DMS153 treated with DMSO at 0.1 percent for 48 hours (cell line): ENCODE results near the gene SLC49A3.
"Not testable (repeated sequence)": the region's sequence is repeated elsewhere in the genome, so short reads cannot be mapped to it uniquely, and the experiment has no call there.

Experiments used
- DNase-seq: peaks from one replicate; lab custom pipeline; 2025; ENCODE audit not compliant: unreplicated experiment; lab: John Stamatoyannopoulos, UW

The SLC49A3 gene

DNA sequence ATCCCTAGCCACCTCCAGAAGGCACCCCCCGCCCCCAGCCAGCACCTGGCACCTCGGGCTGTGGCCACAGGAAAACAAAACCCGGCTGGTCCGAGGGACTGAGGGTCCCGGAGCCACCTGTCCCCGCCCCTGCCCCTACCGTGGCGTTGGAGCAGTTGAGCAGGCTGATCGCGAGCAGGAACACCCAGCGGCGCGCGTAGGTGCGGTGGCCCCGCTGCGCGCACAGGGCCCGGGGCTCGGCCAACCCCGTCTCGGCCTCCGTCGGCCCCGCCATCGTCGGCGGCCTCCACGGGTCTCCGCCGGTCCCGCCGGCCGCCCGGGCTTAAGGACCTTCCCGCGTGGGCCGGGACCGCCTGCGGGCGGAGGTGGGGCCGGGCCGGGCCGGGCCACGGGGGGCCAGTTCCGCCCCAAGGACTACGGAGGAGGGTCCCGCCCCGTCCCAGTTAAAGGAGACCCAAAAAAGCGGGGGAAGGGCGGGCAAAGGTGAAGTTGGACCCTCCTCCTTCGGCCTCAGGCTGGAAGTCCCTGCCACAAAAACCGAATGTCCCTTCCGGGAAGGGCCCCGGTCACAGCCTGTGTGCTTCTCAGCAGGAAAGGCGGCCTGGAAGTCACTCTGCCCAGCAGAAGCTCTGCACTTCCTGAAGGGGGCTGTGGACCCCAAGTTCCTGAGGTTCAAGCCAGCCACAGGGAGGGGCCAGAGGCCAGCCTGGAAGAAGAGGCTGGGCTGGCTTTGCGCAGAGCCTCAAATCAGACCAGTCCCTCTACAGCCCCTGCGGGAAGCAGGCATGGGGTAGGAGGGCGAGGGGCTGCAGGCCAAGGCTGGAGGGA, at the start of gene SLC49A3:
SLC49A3 (minus strand) TSS at position 298 of the 828 bp plus-strand sequence; CDS start at position 274, 24 bp downstream.
- no peak for DNase-seq

DNA sequence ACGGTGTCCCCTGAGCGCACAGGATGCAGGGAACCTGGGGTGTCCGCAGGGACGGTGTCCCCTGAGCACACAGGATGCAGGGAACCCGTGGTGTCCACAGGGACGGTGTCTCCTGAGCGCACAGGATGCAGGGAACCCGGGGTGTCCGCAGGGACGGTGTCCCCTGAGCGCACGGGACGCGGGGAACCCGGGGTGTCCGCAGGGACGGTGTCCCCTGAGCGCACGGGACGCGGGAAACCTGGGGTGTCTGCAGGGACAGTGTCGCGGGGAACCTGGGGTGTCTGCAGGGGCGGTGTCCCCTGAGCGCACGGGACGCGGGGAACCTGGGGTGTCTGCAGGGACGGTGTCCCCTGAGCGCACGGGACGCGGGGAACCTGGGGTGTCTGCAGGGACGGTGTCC, 47.6 kb upstream of the SLC49A3 start:
- DNase-seq, result not testable (repeated sequence)

DNA sequence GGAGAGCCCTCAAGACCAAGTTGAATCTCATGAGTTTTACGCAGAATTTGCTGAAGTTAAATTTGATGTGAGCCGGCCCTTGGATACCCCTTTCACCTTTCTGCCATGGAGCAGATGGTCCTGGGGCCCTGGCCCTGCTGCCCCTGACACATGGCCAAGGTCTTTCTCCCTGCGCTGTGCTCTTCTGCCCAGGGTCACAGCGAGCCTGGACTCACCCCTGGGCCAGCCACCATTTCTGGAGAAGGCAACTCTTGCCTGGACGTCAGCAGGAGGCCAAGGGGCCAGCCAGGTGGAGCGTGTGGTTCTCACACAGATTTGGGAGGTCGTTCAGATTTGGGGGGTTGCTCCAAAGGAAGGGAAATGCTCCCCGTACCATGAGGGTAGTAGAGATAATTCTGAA, 46.6 kb upstream of the SLC49A3 start:
- no peak for DNase-seq

DNA sequence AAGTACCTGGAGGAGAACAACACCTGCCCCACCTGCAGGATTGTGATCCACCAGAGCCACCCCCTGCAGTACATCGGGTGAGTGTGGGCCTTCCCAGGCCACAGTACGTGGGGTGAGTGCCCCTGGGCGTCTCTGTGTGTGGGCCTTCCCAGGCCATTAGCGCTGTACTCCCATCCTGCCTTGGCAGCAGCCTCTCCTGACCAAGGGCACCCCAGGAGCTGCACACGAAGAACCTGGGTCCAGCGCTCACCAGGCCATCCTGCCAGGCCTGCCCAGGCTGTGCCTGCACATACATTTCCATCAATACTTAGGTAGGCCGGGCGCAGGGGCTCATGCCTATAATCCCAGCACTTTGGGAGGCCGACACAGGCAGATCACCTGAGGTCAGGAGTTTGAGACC, 46.0 kb upstream of the SLC49A3 start:
- no peak for DNase-seq

DNA sequence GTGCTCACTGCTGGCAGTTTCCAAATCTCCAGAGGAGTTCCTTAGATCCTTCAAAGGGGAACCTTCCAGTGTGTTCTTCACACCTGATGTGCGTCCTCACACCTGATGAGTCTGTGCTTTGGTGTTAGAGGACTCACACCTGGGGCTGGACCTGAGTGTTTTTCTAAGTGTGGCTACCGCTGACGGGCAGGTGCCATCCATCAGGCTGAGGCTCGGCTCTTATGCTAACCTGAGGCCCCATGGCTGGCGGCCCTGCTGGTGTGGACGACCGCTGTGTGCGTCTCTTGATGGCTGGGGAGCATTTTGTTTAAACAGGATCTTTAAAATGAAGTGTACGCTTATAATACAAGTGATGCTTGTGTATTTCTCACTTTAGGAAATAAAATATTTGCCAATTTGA, 45.1 kb upstream of the SLC49A3 start:
- no peak for DNase-seq

DNA sequence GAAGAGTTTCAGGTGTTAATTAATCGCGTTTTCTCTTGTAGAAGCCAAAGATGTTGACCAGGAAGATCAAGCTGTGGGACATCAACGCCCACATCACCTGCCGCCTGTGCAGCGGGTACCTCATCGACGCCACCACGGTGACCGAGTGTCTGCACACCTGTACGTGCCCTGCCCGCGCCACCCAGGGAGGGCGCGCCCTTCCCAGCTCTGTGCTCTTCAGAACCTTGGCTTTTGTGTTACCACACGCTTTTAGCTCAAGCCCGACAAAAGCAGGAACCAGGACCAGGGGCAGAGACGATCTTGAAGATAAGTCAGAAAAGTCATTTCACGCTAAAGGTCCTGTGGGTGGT, 44.7 kb upstream of the SLC49A3 start:
- no peak for DNase-seq

DNA sequence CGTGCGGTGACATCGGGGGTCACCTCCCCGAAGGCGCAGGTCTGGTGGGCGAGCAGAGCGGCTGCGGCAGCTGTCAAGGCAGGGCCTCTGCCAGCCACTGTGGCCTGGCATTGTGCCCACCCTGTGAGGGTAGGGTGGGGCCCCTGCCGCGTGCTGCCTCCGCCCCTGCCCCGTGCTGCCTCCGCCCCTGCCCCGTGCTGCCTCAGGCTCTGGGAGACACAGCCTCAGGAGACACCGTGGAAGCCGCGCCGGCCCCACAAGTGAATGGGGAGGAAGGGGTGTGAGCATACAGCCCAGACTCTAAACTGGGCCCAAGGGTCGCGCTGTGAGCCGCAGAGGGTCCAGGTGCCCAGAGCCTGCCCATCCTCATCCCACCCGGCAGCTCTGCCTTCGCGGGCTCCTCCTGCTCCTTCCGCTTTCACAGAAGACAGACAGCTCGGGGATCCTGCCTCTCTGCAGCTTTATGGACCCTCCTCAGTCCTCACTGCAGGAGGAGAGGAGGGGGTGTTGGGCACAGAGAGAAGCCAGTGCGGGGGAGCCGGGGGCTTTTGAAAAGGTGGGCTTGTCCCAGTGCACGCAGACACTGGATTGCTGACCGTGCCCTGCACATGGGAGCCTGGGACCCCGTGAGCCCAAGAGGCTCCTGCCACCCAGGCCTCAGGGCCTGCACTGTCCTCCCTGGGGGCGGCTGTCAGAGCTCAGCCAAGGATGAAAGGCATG, 44.1 kb upstream of the SLC49A3 start:
- no peak for DNase-seq

DNA sequence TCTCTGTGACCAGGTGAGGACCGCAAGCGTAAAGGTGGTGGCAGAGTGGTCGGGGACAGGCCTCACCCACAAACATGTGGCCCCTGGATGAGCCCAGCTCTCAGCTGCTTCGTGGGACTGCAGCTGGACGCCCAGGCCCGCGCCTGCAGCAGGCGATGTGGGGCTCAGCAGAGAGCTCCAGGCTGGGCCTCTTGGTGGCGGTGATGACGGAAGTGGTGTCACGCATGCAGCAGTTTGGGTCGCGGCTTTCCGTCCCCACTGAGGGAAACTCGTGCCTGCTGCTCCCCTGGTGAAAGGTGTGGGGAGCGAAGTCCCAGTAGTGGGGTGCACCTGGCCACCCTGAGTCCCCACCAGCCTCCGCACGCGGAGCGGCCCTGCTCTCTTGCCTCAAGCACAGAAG, 43.5 kb upstream of the SLC49A3 start:
- no peak for DNase-seq

DNA sequence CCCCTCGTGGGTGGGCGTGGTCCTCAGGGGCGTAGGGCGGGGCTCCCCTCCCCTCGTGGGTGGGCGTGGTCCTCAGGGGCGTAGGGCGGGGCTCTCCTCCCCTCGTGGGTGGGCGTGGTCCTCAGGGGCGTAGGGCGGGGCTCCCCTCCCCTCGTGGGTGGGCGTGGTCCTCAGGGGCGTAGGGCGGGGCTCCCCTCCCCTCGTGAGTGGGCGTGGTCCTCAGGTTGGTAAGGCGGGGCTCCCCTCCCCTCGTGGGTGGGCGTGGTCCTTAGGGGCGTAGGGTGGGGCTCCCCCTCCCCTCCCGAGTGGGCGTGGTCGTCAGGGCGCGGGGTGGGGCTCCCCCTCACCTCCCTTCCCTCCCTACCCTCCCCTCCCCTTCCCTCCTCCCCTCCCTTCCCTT, 43.0 kb upstream of the SLC49A3 start:
- not testable (repeated sequence) for DNase-seq

DNA sequence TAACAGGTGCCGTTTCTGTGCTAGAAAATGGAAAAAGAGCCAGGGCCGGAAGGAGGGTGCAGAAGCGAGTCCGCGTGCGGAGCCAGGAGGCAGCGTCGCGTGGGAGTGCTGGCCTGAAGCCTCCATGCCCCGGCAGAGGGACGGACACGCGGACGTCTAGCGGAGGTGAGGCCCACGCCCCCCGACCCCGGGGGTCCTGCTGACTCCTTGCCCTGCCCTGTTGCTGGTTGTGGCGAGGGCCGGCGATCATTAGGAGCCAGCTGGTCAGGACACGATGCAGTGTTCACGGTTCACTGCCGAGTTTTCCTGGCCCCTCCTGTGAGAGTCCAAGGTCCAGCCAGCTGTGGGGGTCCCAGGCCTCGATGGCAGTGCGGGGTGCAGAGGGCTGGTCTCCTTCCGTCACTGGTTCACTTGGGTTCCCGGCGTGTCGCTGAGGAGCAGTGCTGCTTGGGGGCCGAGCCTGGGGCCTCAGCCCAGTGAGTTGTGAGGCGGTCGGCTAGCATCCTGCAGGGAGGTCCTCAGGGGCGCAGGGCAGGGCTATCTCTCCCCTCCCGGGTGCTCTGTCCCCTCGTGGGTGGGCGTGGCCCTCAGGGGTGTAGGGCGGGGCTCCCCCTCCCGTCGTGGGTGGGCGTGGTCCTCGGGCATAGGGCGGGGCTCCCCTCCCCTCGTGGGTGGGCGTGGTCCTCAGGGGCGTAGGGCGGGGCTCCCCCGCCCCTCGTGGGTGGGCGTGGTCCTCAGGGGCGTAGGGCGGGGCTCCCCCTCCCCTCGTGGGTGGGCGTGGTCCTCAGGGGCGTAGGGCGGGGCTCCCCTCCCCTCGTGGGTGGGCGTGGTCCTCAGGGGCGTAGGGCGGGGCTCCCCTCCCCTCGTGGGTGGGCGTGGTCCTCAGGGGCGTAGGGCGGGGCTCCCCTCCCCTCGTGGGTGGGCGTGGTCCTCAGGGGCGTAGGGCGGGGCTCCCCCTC, 42.3 kb upstream of the SLC49A3 start:
- not testable (repeated sequence) for DNase-seq

DNA sequence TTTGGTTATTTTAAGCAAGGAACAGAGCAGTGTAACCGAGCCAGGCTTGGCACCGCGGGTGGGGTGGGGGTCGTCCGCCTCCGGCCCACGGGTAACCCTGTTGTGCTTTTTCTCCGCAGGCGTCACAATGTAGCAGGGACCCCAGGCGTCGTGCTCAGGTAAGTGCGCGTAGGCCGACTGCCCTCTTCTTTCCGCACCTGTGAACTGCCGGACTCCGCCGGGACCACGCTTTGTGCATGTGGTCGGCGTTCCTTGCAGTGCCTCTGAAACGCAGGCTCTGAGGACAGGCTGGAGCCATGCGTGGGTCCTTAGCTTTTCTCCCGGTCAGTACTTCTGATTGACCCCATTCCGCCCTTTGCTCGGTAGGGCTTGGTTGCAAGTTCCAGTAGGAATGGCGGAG, 41.6 kb upstream of the SLC49A3 start:
- DNase-seq, result no peak

DNA sequence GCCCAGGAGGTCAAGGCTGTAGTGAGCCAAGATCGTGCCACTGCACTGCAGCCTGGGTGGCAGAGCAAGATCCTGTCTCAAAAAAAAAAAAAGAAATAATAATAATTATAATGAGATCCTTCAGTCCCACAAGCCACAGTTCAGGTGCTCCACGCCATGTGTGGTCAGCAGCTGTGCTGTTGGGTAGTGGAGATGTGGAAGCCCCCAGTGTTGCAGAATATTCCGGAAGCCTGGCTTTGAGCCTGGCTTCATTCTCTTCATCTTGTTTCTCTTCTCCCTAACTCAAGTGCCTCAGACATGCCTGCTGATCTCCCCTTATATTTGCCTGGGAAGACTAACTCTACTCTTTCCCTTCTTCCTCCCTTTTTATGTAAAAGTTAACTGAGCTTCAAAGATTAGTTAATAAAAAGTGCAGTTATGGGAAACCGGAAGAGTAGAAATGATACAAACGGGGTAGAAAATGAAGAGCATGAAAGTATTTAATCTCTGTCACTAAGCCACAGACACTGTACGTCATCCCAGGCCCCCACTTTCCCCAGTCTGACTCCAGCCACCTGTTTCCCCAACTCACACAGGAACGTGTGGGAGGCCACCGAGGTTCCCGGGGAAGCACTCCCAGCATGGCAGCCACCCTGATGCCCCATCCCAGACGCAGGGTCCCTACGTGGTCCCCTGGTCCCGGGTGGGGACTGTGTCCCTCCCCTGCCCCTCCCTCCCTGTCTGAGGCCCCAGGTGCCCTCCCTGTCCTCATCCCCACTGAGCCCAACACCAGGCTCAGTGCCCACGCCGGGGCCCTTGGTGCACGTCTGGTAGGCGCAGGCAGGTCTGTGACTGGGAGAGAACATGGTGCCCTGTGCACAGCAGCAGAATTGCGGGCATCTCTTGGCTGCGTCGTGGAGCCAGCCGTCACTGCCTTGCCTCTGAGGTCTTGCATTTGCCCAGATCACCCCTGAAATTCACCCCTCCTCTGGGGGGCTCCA, 40.7 kb upstream of the SLC49A3 start:
- DNase-seq, result no peak

DNA sequence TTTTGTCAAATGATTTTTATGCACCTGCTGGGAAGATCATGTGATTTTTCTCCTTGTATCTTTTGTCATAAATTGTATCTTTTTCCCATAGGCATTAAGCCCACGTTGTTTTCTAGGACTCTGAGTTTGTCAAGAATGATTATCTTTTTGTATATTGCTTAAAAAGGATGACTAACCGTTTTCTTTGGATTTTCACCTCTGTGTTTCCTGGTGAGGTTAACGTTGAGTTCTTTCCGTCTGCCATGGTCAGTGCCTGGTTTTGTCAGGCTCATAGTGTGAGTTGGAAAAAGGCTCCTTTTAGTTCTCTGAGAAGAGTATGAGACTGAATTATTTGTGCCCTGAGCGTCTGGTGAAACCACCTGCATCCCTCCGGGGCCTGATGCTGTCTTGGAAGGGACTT, 38.6 kb upstream of the SLC49A3 start:
- DNase-seq, result no peak

DNA sequence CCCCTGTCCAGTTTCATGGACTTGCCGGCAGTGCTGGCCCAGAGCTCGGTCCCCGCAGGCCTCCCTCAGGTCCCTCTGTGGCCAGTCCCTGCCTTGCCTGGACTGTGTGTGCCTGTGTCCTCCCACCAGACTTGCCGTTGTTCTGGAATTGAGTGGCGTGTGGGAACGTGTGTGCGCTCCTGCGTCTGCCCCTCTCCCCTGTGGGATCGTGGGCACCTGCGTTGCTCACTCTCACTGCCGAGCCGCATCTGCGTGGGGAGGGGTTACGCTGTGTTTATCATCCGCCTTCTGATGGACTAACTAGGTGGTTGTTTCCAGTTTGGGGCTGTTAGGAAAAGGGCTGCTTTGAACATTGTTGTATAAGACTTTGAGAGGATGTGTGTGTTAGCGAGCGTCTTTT, 37.9 kb upstream of the SLC49A3 start:
- DNase-seq, result no peak

DNA sequence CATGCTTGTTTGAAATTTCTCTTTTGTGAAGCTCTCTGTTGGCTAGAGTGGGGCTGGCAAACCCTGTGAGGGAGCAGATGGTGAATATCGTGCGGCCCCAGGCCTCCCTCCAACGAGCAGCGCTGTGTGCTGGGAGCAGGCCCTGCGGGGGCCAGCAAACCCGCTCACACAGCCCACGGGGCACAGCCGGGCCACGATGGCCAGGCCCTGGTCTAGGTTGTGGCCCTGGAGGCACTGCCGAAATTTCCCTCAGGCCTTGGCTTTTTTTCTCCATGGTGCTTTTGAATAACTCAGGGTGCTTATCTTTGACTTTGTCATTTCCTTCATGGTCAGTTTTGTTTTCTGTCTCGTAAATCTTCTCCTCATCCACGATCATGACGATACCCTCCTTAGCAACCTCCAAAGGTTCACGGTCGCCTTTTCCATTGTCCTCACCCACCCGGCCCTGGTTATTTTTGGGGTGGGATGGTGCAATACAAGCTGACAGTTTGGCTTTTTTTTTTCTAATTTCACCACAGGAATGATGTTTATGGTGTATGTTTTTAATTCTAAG, 37.4 kb upstream of the SLC49A3 start:
- no peak for DNase-seq

DNA sequence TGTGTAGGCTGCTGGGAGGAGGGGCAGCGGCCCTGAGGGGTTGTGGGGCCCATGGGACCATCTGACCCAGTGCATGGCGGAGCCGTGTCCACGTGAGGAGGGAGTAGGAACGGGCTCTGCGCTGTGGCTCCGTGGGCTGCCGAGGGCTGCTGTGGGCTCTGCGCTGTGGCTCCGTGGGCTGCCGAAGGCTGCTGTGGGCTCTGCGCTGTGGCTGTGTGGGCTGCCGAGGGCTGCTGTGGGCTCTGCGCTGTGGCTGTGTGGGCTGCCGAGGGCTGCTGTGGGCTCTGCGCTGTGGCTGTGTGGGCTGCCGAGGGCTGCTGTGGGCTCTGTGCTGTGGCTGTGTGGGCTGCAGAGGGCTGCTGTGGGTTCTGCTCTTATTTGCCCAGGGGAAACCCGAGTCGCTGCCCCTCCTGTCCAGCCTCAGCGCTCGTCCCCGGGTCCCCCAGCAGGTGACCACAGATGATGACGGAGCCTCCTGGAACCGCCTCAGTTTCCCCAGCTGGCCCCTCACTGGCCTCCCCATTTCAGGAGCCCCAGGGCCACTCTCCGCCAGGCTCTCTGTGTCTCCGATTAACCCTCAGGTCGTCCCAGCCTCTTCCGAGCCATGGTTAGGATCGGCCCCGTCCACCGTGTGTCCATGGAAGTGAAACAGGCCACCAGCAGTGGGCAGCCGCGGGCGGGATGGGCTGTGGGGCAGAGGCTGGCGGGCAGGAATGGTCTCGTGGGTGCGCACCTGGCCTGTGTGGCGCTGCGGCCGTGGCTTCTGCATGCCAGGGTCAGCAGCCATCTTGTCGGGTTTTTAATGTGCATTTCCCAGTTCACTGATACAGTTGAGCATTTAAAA, 36.7 kb upstream of the SLC49A3 start:
- DNase-seq, result no peak

DNA sequence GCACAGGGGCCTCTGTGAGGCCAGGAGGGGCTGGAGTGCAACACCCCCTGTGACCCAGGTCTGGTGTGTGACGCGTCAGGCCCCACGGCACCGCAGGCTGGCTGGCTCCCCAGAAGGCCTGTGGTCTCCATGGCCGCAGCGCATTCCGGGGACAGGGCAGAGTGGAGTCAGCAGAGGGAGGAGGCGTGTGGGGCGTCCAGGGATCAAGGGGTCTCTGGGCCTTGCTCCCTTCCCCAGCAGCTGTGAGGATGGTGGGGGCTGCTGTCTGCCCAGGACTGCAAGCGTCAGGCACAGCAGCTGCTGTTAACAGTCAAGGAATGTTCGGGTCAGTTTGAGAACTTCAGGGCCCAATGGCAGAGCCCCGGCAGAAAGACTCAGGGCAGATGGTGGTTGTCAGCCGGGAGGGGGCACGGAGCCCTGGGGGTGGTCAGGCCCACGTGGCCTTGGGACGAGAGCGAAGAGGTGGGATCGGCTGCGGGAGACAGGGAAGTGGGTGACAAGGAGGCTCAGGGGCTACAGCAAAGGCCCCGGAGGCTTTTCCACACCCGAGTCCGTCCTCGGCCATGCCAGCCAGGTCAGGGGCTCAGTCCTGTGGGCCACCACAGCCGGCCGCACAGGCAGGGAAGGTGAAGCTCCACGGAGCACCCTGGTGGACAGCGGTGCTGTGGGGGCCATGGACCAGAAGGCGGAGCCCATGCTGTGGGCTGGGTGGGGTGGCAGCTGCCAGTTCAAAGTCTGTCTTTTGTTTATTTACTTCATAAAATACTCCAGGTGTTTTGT, 35.0 kb upstream of the SLC49A3 start:
- DNase-seq, result no peak

DNA sequence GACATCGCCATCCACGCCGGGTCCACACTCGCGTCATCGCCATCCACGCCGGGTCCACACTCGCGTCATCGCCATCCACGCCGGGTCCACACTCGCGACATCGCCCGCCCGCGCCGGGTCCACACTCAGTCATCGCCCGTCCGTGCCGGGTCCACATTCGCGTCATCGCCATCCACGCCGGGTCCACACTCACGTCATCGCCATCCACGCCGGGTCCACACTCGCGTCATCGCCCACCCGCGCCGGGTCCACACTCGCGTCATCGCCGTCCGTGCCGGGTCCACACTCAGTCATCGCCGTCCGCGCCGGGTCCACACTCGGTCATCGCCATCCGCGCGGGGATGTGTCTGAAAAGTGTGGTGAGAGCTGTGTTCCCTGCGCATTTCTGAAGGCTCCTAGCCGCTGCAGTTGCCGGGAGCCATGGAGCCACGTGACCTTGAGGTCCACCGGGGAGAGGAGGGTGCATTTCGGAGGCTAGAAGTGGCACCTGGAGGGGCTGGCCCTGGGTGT, 34.0 kb upstream of the SLC49A3 start:
- DNase-seq, result no peak
